GM12891 (cell line): Measurements from ENCODE around the gene FAH.

ENCODE experiments used
- DNase-seq: peaks from one replicate; pipeline ENCODE4 v3.0.0; 2011; ENCODE audit warnings: low spot score; ENCODE audit not compliant: insufficient read length
- FAIRE-seq: peaks from 2 replicates; lab custom pipeline; 2011; peaks lifted over from hg19 to GRCh38; lab: Jason Lieb, UNC
- PAX5 ChIP-seq: IDR thresholded peaks from 2 replicates; pipeline ENCODE4 v1.6.1; 2011; ENCODE audit warnings: low read length, moderate library complexity, mild to moderate bottlenecking; ENCODE audit not compliant: insufficient read depth, severe bottlenecking
- POLR2A ChIP-seq: IDR thresholded peaks from 2 replicates; pipeline ENCODE4 v1.6.1; 2011; ENCODE audit warnings: low read depth, low read length, control low read depth
- POLR2AphosphoS5 ChIP-seq: IDR thresholded peaks from 2 replicates; pipeline ENCODE4 v1.6.1; 2011; ENCODE audit warnings: low read depth, low read length, control low read depth
- POU2F2 ChIP-seq: IDR thresholded peaks from 2 replicates; pipeline ENCODE4 v1.6.1; 2011; ENCODE audit warnings: low read depth, mild to moderate bottlenecking, control low read depth, low read length, moderate library complexity
- SPI1 ChIP-seq: IDR thresholded peaks from 2 replicates; pipeline ENCODE4 v1.6.1; 2011; ENCODE audit warnings: low read depth, low read length, control low read depth
- TAF1 ChIP-seq: IDR thresholded peaks from 2 replicates; pipeline ENCODE4 v1.6.1; 2011; ENCODE audit warnings: low read depth, low read length, control low read depth

Gene FAH

DNA sequence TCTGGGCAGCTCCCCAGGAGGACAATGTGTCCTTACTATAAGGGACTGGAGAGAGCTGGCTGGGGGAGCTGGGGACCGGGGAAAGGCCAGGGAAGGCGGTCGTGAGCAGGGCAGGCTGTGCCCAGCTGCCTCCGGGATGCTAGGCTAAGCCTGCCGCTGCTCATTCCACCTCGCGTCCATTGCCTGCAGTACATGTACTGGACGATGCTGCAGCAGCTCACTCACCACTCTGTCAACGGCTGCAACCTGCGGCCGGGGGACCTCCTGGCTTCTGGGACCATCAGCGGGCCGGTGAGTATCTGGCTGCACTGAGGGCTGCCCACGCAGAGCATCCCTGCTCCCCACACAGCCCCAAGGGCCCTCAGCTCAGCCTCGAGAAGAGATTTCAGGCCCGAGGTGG, 27.1 kb downstream of the FAH start:
- TF ChIP-seq POLR2AphosphoS5 = no peak
- TF ChIP-seq TAF1 = no peak
- TF ChIP-seq POU2F2 = no peak
- no peak for TF ChIP-seq PAX5
- no peak for TF ChIP-seq POLR2A
- no peak for TF ChIP-seq SPI1
- DNase-seq (no peak), FAIRE-seq (no peak)

GRCh38 chr15:80180468-80180867, 27.7 kb downstream of the FAH start:
- FAIRE-seq (no peak), DNase-seq (no peak)
- TF ChIP-seq TAF1 (no peak), POLR2AphosphoS5 (no peak), POLR2A (no peak), PAX5 (no peak), POU2F2 (no peak), SPI1 (no peak)

GRCh38 chr15:80180986-80181385, 28.2 kb downstream of the FAH start:
- DNase-seq (no peak), FAIRE-seq (no peak)
- TF ChIP-seq POLR2AphosphoS5 (no peak), POU2F2 (no peak), PAX5 (no peak), TAF1 (no peak), SPI1 (no peak), POLR2A (no peak)

- DNase-seq = no peak
- no peak for FAIRE-seq
Measured at GRCh38 chr15:80182611-80183261, 29.9 kb downstream of the FAH start.

GRCh38 chr15:80183306-80183705, 30.5 kb downstream of the FAH start:
- FAIRE-seq (no peak), DNase-seq (no peak)
- TF ChIP-seq PAX5 = no peak
- TF ChIP-seq SPI1 = no peak
- TF ChIP-seq TAF1 = no peak

More at GRCh38 chr15:80182611-80183261, 29.9 kb downstream of the FAH start:
- TF ChIP-seq PAX5 (no peak), POLR2AphosphoS5 (no peak), POU2F2 (no peak)

DNA sequence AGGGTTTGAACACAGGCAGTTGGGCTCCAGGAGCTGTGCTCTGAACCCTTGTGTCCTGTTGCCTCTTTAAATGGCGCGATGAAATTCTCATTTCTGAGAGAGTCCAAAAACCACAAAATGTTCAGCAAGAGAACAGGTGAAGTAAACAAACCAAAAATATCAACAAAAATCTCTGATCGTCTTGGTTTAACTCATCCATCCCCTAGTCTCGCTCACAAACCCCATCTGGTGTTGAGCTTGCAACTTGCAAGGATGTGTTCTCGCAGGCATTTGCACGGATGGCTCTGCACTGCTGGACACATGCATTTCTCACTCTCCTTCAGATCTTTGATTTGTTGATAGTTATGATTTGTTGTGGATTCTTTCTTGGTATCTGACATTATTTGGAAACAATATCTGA, 31.1 kb downstream of the FAH start:
- DNase-seq (no peak), FAIRE-seq (no peak)
- no peak for TF ChIP-seq SPI1
- no peak for TF ChIP-seq POLR2A
- no peak for TF ChIP-seq POLR2AphosphoS5
- TF ChIP-seq PAX5 = no peak
- no peak for TF ChIP-seq TAF1
- no peak for TF ChIP-seq POU2F2

DNA sequence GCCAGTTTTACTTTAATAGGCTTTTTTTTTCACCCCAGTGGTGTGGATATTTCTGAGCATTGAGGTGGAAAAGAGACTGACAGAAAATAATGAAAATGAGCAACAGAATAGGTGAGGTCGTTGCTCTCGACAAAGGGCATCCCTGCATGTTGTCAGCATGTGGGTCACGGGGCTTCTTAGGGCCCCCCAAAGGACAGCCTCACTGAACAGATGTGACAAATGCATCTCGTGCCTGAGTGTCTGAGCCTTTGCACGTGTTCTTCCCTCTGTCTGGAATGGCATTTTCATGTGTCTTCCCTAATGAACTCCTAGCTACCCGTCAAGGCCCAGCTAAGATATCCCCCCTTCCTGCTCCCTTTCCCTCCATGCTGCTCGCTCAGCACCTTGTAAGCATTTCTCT, 31.8 kb downstream of the FAH start:
- TF ChIP-seq POU2F2 = no peak
- no peak for TF ChIP-seq SPI1
- TF ChIP-seq TAF1 = no peak
- no peak for FAIRE-seq
- no peak for DNase-seq

- no peak for DNase-seq
- FAIRE-seq = no peak
Measured at GRCh38 chr15:80185152-80185551, 32.4 kb downstream of the FAH start.

DNA sequence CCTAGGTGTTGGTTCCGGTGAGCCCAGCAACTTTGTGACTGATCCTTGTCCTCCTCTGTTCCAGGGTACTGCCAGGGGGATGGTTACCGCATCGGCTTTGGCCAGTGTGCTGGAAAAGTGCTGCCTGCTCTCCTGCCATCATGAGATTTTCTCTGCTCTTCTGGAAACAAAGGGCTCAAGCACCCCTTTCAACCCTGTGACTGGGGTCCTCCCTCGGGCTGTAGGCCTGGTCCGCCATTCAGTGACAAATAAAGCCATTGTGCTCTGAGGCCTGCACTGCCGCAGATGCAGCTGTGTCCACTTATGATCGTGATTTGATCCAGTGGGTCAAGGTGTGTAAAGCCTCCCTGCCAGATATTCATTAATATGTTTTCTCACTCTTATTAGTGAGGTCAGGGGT, 33.3 kb downstream of the FAH start:
- DNase-seq (no peak), FAIRE-seq (no peak)
- TF ChIP-seq POLR2A = no peak

More at GRCh38 chr15:80185152-80185551, 32.4 kb downstream of the FAH start:
- TF ChIP-seq POU2F2 = no peak
- TF ChIP-seq SPI1 = no peak
- TF ChIP-seq POLR2A = no peak
- TF ChIP-seq TAF1 = no peak
- TF ChIP-seq POLR2AphosphoS5 = no peak
- no peak for TF ChIP-seq PAX5

- no peak for DNase-seq
- no peak for FAIRE-seq
- TF ChIP-seq POLR2AphosphoS5 (no peak), PAX5 (no peak), POLR2A (no peak), TAF1 (no peak), SPI1 (no peak), POU2F2 (no peak)
Measured at GRCh38 chr15:80186597-80186996, 33.8 kb downstream of the FAH start.

DNA sequence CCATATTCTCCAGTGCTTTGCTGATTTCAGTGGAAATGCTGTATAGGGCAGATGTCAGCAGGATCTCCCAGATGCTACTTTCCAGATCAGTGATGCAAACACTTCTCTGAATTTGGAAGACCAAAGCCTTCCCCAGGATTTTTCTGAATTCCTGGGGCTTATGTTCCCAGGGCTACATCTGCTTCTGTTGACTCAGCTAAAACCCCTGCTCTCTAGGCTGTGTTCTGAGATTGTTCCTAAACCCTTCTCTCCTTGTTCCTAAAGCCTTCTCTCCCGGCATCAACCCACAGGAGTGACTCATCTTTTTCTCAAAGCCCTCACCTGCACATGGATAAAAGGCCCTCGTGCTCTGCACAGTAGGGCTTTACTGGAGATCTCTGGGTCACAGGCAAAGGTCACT, 35.5 kb downstream of the FAH start:
- FAIRE-seq = no peak
- DNase-seq = no peak
- TF ChIP-seq POLR2AphosphoS5 (no peak), POLR2A (no peak), TAF1 (no peak), POU2F2 (no peak), PAX5 (no peak)
